Measurements from ENCODE around the gene UBLCP1.
"Not testable (repeated sequence)": the region's sequence is repeated elsewhere in the genome, so short reads cannot be mapped to it uniquely, and the experiment has no call there.

- TF ChIP-seq, protein P1, sequence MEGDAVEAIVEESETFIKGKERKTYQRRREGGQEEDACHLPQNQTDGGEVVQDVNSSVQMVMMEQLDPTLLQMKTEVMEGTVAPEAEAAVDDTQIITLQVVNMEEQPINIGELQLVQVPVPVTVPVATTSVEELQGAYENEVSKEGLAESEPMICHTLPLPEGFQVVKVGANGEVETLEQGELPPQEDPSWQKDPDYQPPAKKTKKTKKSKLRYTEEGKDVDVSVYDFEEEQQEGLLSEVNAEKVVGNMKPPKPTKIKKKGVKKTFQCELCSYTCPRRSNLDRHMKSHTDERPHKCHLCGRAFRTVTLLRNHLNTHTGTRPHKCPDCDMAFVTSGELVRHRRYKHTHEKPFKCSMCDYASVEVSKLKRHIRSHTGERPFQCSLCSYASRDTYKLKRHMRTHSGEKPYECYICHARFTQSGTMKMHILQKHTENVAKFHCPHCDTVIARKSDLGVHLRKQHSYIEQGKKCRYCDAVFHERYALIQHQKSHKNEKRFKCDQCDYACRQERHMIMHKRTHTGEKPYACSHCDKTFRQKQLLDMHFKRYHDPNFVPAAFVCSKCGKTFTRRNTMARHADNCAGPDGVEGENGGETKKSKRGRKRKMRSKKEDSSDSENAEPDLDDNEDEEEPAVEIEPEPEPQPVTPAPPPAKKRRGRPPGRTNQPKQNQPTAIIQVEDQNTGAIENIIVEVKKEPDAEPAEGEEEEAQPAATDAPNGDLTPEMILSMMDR (IDR thresholded peaks at IDR 0.05) = not testable (repeated sequence)
- not testable (repeated sequence) for TF ChIP-seq POLR2AphosphoS5 (IDR thresholded peaks at IDR 0.05; ENCODE audit: insufficient read depth in 1 of 2, low read depth in 1 of 2); POLR2A (IDR thresholded peaks at IDR 0.05)
Observed at GRCh38 chr5:159266764-159267163, 3.7 kb downstream of the UBLCP1 start.

Measured in vagina (tissue), 2 donors.